Astrocyte (in vitro differentiated cells and primary cell): Measurements from ENCODE around the gene TST. TPM values are rescaled to one million over a fixed set of nuclear protein-coding genes. Genes with fewer than 3 reads are reported as not detected.

ENCODE experiments used
- DNase-seq: peaks from one replicate; pipeline ENCODE4 v3.0.0-alpha.2; 2010; ENCODE audit warnings: low read depth
- FAIRE-seq: peaks from 2 replicates; lab custom pipeline; 2011; peaks lifted over from hg19 to GRCh38; lab: Jason Lieb, UNC
- H2AFZ ChIP-seq: 2 replicates; pipeline ENCODE4 v1.6.0; 2012; ENCODE audit warnings: low read depth, low read length, inconsistent platforms
- H3K27ac ChIP-seq: 2 replicates; pipeline ENCODE4 v1.5.1; 2011; ENCODE audit warnings: low read depth, low read length, inconsistent platforms
- H3K27me3 ChIP-seq: 2 replicates; pipeline ENCODE4 v1.6.0; 2011; ENCODE audit warnings: low read length, inconsistent platforms; ENCODE audit not compliant: insufficient read depth
- H3K36me3 ChIP-seq: 2 replicates; pipeline ENCODE4 v1.5.1; 2011; ENCODE audit warnings: low read length, inconsistent platforms; ENCODE audit not compliant: insufficient read depth
- H3K4me1 ChIP-seq: 2 replicates; pipeline ENCODE4 v1.5.1; 2011; ENCODE audit warnings: low read length, inconsistent platforms; ENCODE audit not compliant: insufficient read depth
- H3K4me2 ChIP-seq: 2 replicates; pipeline ENCODE4 v1.6.0; 2012; ENCODE audit warnings: low read length, inconsistent platforms
- H3K4me3 ChIP-seq: 2 replicates; pipeline ENCODE4 v1.5.1; 2011; ENCODE audit warnings: low read depth, mild to moderate bottlenecking, low read length, inconsistent platforms; ENCODE audit not compliant: insufficient read depth
- H3K79me2 ChIP-seq: 2 replicates; pipeline ENCODE4 v1.6.0; 2012; ENCODE audit warnings: mild to moderate bottlenecking, low read length, inconsistent platforms; ENCODE audit not compliant: insufficient read depth
- H3K9ac ChIP-seq: 2 replicates; pipeline ENCODE4 v1.6.0; 2012; ENCODE audit warnings: mild to moderate bottlenecking, low read length, inconsistent platforms
- H3K9me3 ChIP-seq: 2 replicates; pipeline ENCODE4 v1.5.1; 2012; ENCODE audit warnings: low read depth, mild to moderate bottlenecking, low read length, inconsistent platforms; ENCODE audit not compliant: insufficient read depth
- H4K20me1 ChIP-seq: 2 replicates; pipeline ENCODE4 v1.6.0; 2012; ENCODE audit warnings: low read length, inconsistent platforms; ENCODE audit not compliant: insufficient read depth
- H3K27ac Mint-ChIP-seq: one replicate; pipeline ENCODE4 v1.8.0; 2021; ENCODE audit warnings: mild to moderate bottlenecking, mixed read lengths; ENCODE audit not compliant: unreplicated experiment
- H3K27me3 Mint-ChIP-seq: one replicate; pipeline ENCODE4 v1.8.0; 2021; ENCODE audit warnings: low read depth, mixed read lengths; ENCODE audit not compliant: unreplicated experiment
- H3K36me3 Mint-ChIP-seq: one replicate; pipeline ENCODE4 v1.8.0; 2021; ENCODE audit warnings: low read depth, mixed read lengths; ENCODE audit not compliant: unreplicated experiment
- H3K4me1 Mint-ChIP-seq: one replicate; pipeline ENCODE4 v1.8.0; 2021; ENCODE audit warnings: low read depth, mixed read lengths; ENCODE audit not compliant: unreplicated experiment
- H3K4me3 Mint-ChIP-seq: one replicate; pipeline ENCODE4 v1.8.0; 2021; ENCODE audit warnings: mild to moderate bottlenecking, moderate library complexity, mixed read lengths; ENCODE audit not compliant: unreplicated experiment
- H3K9me3 Mint-ChIP-seq: one replicate; pipeline ENCODE4 v1.8.0; 2021; ENCODE audit warnings: mild to moderate bottlenecking, mixed read lengths; ENCODE audit not compliant: unreplicated experiment
- EZH2 ChIP-seq: IDR thresholded peaks from 2 replicates; pipeline ENCODE4 v1.6.1; 2012; ENCODE audit warnings: mild to moderate bottlenecking, low read length, inconsistent platforms; ENCODE audit not compliant: insufficient read depth
- total RNA-seq: library from RNA; stranded (reverse); gene quantifications from 2 replicates; pipeline ENCODE4 v1.2.1, GENCODE V29; 2021
- TF ChIP-seq, protein P1 (sequence below): IDR thresholded peaks from 2 replicates; pipeline ENCODE4 v1.5.1; 2011; ENCODE audit warnings: low read depth, mild to moderate bottlenecking, inconsistent platforms, low read length, moderate library complexity; ENCODE audit not compliant: insufficient read depth

Gene TST
- total RNA-seq, 1 donor from 2014 or later, result 32.2 TPM

DNA sequence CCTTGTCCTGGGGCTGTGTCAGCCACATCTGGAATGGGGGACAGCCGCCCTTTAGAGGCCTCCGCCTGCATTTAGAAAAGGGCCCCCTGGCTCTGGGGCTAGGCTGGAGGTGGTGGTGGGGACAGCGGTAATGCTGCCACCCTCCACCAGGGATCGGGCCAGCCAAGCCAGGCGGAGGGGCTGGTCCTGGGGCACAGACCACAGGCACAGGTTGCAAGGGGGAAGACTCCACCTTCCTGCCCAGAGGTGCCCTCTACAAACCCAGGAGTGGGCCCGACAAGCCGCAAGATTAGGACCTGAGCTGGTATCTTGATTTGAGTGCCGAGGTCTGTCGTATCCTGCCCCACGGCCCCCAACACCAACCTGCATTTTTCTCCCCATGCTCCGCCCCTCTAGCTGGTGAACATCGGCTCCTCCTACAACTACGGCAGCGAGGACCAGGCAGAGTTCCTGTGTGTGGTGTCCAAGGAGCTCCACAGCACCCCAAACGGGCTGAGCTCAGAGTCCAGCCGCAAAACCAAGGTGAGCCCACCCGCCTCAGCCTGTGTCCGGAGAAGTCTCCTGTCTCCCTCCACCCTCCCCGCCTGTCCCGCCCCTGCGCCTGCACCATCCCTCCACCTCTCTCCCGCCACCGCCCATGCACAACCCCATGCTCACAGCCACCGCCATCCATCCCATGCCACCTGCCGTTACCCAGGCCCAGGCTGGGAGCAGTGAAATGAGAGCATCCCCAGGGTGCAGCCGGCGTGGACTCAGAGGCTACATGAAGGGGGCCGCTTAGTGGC is 39.9 kb upstream of the TST start:
- Mint-ChIP-seq H3K27me3 (peaks cover 8% of the 10 kb centered on the region), H3K4me3 (no peak overlapping the region), H3K36me3 (peaks cover 20% of the 10 kb centered on the region), H3K27ac (no peak overlapping the region), H3K9me3 (no peaks in the 10 kb centered on the region), H3K4me1 (peaks cover 2% of the 10 kb centered on the region)
- FAIRE-seq (no peak), DNase-seq (no peak)
- Histone ChIP-seq H3K4me2 (no peak overlapping the region), H3K79me2 (no peaks in the 10 kb centered on the region), H4K20me1 (peaks cover 9% of the 10 kb centered on the region), H3K27ac (no peak overlapping the region), H3K9ac (no peak overlapping the region), H3K9me3 (no peaks in the 10 kb centered on the region), H3K4me3 (no peak overlapping the region), H3K36me3 (peaks cover 3% of the 10 kb centered on the region), H3K4me1 (no peaks in the 10 kb centered on the region), H3K27me3 (no peaks in the 10 kb centered on the region), H2AFZ (no peak overlapping the region)
- TF ChIP-seq EZH2, result no peak
- TF ChIP-seq, protein P1, sequence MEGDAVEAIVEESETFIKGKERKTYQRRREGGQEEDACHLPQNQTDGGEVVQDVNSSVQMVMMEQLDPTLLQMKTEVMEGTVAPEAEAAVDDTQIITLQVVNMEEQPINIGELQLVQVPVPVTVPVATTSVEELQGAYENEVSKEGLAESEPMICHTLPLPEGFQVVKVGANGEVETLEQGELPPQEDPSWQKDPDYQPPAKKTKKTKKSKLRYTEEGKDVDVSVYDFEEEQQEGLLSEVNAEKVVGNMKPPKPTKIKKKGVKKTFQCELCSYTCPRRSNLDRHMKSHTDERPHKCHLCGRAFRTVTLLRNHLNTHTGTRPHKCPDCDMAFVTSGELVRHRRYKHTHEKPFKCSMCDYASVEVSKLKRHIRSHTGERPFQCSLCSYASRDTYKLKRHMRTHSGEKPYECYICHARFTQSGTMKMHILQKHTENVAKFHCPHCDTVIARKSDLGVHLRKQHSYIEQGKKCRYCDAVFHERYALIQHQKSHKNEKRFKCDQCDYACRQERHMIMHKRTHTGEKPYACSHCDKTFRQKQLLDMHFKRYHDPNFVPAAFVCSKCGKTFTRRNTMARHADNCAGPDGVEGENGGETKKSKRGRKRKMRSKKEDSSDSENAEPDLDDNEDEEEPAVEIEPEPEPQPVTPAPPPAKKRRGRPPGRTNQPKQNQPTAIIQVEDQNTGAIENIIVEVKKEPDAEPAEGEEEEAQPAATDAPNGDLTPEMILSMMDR, result no peak

DNA sequence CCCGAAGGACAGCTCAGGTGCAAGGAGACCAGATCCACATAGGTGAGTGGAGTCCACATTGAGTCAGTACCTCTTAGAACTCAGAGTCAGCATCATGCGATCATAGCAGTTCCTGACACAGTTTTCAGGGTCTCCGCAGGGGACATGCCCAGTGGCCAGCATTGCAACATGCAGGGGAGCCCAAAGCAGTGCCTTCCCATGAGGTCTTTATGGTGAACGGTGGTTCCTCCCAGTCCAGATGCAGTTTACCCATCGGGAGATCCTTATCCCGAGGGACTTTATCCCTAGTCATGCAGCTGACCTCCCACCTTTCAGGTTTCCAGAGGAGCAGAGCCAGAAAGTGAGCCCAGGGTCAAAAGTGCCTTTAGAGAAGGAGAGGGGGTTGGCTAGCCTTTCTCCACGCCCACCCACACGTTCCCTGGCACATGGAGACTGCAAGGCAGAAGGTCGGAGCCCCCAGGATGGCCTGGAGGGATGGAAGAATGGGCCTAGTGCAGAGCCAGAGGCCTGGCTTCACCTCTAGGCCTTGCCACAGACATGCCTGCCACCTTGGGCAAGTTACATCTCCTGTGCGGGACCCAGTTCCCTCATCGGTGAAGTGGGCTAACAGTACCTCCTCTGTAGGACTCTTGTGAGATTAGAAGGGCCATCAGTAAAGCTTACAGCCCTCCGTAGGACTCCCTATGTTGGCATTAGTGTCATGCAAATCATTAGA is 38.7 kb upstream of the TST start:
- no peak overlapping the region for H3K4me3 Mint-ChIP-seq
- peaks cover 6% of the 10 kb centered on the region for H3K27me3 Mint-ChIP-seq
- TF ChIP-seq EZH2, result no peak
- TF ChIP-seq, protein P1, result no peak
- Histone ChIP-seq H3K9ac (no peak overlapping the region), H3K27me3 (no peaks in the 10 kb centered on the region), H3K36me3 (peaks cover 3% of the 10 kb centered on the region), H3K4me1 (no peaks in the 10 kb centered on the region), H4K20me1 (peaks cover 16% of the 10 kb centered on the region), H3K4me2 (no peak overlapping the region), H3K27ac (no peak overlapping the region), H2AFZ (no peak overlapping the region), H3K9me3 (no peaks in the 10 kb centered on the region), H3K4me3 (no peak overlapping the region), H3K79me2 (no peaks in the 10 kb centered on the region)
- peaks cover 2% of the 10 kb centered on the region for H3K4me1 Mint-ChIP-seq
- FAIRE-seq (no peak), DNase-seq (no peak)
- peaks cover 23% of the 10 kb centered on the region for H3K36me3 Mint-ChIP-seq
- no peak overlapping the region for H3K27ac Mint-ChIP-seq
- no peaks in the 10 kb centered on the region for H3K9me3 Mint-ChIP-seq
